GM19438 (cell line): ENCODE measurements around the gene MTHFD1L.

Source experiments
- ATAC-seq: cut with Tn5 transposase; IDR thresholded peaks from one replicate; pipeline ENCODE4 v1.9.1; 2021; ENCODE audit warnings: low read depth; ENCODE audit not compliant: unreplicated experiment

The MTHFD1L gene

GRCh38 chr6:151009576-151009975 is 144.1 kb downstream of the MTHFD1L start:
- ATAC-seq = no peak

GRCh38 chr6:151010071-151010470 is 144.6 kb downstream of the MTHFD1L start:
- ATAC-seq = no peak

- ATAC-seq = no peak
Measured at GRCh38 chr6:151012321-151013294, 147.1 kb downstream of the MTHFD1L start.

- peak; percentile 80 for ATAC-seq
Measured at GRCh38 chr6:151014404-151015100, 149.1 kb downstream of the MTHFD1L start.

GRCh38 chr6:151015101-151015700 is 149.7 kb downstream of the MTHFD1L start:
- no peak for ATAC-seq

GRCh38 chr6:151016107-151016506 is 150.6 kb downstream of the MTHFD1L start:
- no peak for ATAC-seq

GRCh38 chr6:151018046-151018445 is 152.5 kb downstream of the MTHFD1L start:
- no peak for ATAC-seq

- ATAC-seq = no peak
Measured at GRCh38 chr6:151018911-151019782, 153.6 kb downstream of the MTHFD1L start.

GRCh38 chr6:151021896-151022295 is 156.4 kb downstream of the MTHFD1L start:
- no peak for ATAC-seq

GRCh38 chr6:151022492-151022891 is 157.0 kb downstream of the MTHFD1L start:
- ATAC-seq = no peak

GRCh38 chr6:151023342-151023741 is 157.8 kb downstream of the MTHFD1L start:
- no peak for ATAC-seq

GRCh38 chr6:151024597-151024996 is 159.1 kb downstream of the MTHFD1L start:
- ATAC-seq = no peak

GRCh38 chr6:151025076-151025475 is 159.6 kb downstream of the MTHFD1L start:
- ATAC-seq = no peak

GRCh38 chr6:151026041-151026663 is 160.7 kb downstream of the MTHFD1L start:
- ATAC-seq = no peak

GRCh38 chr6:151027295-151027747 is 161.8 kb downstream of the MTHFD1L start:
- no peak for ATAC-seq

- no peak for ATAC-seq
Measured at GRCh38 chr6:151027936-151028838, 162.7 kb downstream of the MTHFD1L start.

- ATAC-seq = no peak
Measured at GRCh38 chr6:151029970-151030369, 164.5 kb downstream of the MTHFD1L start.

- ATAC-seq = no peak
Measured at GRCh38 chr6:151032034-151032433, 166.5 kb downstream of the MTHFD1L start.
